Inferior parietal cortex (tissue), 1 donor: ENCODE measurements around the gene ZNF606.

ENCODE experiments used
- DNase-seq: peaks from one replicate; pipeline ENCODE4 v3.0.0-alpha.2; 2016; ENCODE audit errors: extremely low spot score

The ZNF606 gene

DNA sequence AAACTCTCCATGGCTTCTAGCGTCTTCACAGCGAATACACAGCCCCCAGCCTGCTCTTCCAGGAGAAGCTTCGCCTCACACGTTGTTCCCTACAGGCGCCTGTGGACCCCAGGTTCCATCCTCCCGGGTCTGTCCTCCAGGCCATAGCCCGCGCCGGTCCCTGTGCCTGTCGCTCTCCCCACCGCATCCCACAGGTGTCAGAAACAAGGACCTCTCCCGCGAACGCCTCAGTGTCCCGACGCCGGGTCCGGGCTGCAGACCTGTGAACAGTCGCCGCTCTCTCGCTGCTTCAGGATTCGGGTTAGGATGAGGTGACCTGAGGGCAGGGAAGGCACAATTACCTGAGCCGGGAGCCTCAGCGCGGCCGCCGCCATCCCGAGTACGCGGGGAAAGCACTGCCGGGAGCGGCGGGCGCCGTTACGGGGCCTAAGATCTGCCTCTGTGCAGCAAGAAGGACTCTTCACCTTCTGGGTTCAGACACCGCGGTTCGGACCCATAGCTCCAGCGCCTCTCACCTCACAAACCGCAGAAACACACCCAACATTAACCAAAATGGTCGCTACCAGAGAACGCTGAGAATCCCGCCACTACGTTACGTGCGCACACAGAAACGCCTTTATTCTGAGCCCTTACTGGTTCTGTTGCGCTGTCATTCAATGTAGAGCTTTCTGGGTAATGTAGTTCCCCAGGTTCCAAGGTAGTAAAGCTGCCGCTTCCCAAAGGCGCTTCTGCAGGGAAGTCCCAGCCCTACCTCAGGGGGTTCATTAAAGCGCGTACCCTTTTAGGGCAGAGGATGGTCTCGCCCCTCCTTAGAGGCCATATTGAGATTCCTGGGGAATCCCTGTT, 67.6 kb downstream of the ZNF606 start, which contains the start of gene ZNF418:
ZNF418 (minus strand) TSS at position 583 of the 846 bp plus-strand sequence. CDS start 1,580 bp downstream, outside the sequence.
- peak; percentile 96 for DNase-seq

DNA sequence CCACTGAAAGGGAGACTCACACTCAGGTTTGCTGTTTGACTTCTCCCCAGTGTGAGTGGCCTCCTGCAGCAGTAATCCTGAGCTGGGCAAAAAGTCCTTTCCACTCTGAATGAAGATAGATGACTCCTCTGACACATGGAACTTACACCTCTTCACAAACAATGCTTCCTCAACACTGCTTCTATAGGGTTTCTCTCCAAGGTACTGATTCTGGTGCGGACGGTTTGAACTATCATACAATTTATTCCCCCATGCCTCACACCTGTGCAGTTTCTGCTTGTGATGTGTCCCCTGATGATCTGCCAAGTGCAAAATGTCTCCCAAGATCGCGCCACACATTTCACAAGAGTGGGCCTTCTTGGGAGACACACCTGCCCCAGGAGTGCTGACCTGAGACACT, 75.0 kb downstream of the ZNF606 start:
- DNase-seq, result no peak
